ENCODE results near the gene ABCA6.
A peak's percentile ranks its signal among the peaks of the same experiment; 100 is the strongest.
"Not testable (repeated sequence)": the region's sequence is repeated elsewhere in the genome, so short reads cannot be mapped to it uniquely, and the experiment has no call there.

ABCA6 gene

DNA sequence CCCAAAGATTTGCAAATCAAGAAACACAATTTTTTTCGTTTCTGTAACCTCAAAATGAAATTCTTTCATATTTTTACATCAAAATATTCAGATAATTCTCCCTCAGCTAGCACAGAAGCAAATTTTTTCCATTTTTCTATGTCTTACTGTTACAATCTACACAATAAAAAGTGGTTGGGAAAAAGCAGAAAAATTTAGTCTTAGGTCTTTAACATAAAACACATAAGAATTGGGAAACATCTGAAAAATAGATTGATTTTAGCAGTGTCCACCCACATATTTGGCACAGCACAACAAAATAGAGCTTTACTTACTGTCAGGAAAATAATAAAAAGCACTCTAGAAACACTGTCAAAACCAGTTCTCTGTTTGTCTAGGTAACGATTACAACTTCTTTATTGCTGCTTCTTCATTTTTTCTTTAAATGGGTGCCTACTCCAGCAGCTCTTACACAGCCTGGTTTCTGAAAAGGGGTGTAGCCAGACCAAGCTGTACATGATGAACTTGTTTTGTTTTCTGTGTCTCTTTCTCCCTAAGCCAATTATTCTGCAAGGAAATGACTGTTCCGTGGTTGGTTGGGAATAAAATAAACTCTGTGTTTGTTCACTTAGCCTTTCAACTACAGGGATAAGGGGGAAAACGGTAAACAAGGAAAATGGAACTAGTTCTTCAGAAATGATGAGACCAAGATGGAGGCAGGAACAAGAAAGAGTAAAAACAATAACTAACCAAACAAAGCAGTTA, at the start of gene ABCA6:
Gene ABCA6, minus strand, starts transcription at position 465 of the 744 bp plus-strand sequence. CDS start 1,192 bp downstream, outside the sequence.
- DNase-seq (ENCODE audit: low read depth): peak; percentile 52

GRCh38 chr17:69188796-69189195, 47.1 kb upstream of the ABCA6 start:
- no peak for DNase-seq (ENCODE audit: low read depth)

DNA sequence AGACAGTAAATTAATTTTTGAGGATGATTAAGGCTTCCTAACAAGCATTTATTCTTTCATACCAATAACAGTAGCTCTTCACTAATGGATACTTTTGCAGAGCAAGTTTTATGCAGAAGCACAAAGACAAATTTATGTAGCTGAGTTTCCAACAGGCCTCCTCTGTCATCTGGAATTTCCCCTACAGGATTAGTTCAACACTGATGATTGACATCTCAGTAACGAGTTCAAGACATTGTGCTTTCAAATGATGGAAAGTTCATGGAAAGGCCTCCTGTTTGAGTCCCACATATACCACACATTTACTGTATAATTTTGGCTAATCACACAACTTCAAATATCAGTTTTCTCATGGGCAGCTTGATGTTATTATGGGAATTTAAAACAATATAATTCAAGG, 46.4 kb upstream of the ABCA6 start:
- DNase-seq (ENCODE audit: low read depth): no peak

GRCh38 chr17:69187294-69187693, 45.6 kb upstream of the ABCA6 start:
- DNase-seq (ENCODE audit: low read depth): no peak

- DNase-seq (ENCODE audit: low read depth): peak; percentile 50
These were observed 37.7 kb upstream of the ABCA6 start for GRCh38 chr17:69179227-69179952.

DNA sequence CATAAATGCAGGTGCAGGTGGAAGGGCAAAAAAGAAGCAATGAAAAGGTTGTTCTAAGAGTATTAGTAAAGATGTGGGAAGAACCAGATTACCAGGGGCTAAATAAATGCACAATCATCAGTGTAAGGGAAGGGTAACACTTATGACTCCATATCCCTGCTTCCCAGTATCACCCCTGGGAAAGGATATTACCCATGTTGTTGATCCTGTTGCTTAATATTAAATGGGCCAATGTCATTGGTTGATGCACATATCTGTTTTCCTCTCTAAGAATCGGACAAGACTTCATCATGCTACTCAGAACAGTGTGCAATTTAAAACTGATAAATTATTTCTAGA, 34.7 kb upstream of the ABCA6 start:
- no peak for DNase-seq (ENCODE audit: low read depth)

GRCh38 chr17:69175625-69176456, 34.1 kb upstream of the ABCA6 start:
- peak; percentile 97 for DNase-seq (ENCODE audit: low read depth)

- no peak for DNase-seq (ENCODE audit: low read depth)
These were observed 33.5 kb upstream of the ABCA6 start for GRCh38 chr17:69175262-69175624.

DNA sequence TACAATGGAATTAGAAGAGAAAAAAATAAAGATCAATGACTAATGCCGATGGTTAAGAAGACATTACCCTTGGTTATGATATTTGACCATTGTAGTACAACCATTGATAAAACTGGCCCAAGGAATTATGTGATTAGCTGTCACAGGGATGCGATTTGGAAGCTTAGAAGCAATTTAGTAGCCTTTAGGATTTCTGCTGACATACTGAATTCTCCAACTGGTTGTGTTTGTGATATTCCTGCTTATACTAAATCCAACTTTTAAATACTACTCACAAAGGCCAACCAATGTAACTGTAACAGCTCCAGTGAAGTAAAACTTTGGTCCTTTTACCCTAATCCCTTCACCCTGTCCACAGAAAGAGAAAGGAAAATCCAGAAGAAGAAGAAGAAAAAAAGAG, 31.4 kb upstream of the ABCA6 start:
- no peak for DNase-seq (ENCODE audit: low read depth)

- no peak for DNase-seq (ENCODE audit: low read depth)
These were observed 28.7 kb upstream of the ABCA6 start for GRCh38 chr17:69170377-69170776.

DNA sequence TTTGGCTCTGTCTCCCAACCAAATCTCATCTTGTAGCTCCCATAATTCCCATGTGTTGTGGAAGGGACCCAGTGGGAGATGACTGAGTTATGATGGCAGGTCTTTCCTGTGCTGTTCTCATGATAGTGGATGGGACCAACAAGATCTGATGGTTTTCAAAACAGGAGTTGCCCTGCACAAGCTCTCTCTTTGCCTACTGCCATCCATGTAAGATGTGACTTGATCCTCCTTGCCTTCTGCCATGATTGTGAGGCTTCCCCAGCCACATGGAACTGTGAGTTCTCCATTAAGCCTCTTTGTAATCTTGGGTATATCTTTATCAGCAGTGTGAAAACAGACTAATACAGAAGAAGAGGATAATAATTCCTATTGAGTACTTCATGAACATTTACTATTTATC, 26.9 kb upstream of the ABCA6 start:
- DNase-seq (ENCODE audit: low read depth): not testable (repeated sequence)

GRCh38 chr17:69166957-69167356, 25.3 kb upstream of the ABCA6 start:
- no peak for DNase-seq (ENCODE audit: low read depth)

DNA sequence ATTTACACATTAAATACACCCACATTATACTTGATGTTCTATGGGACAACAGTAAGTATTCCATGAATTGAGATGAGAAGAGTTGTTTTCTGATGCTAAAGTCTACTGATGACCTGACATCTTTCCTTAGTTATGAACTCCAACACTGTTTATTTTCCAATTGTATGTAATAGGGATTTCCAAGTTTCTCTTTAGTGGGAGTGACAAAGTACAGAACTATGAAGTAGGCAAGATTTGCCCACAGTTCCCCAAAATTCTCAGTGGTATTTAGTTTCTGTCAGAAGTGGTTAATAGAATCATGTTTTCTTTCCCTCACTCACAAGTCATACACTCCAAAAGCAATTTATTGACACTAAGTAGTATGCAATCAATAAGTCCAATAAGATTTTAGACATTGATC, 22.5 kb upstream of the ABCA6 start:
- no peak for DNase-seq (ENCODE audit: low read depth)

DNA sequence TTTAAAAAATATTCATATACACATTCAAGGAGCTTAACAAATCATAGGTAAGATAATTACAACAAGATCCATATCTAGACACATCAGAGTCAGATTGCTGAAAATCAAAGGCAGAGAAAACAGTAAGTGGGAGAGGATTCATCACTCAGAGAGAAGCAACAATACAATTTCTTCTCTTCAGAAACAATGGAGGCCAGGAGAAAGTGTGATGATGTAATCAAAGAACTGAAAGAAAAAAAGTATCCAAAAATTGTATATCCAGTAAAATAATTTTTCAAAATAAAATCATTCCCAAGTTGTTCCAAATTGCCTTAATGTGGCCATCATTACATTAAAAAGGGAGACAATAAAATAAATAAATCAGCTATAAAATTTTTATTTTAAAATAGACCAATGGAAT, 17.7 kb upstream of the ABCA6 start:
- DNase-seq (ENCODE audit: low read depth): no peak

DNA sequence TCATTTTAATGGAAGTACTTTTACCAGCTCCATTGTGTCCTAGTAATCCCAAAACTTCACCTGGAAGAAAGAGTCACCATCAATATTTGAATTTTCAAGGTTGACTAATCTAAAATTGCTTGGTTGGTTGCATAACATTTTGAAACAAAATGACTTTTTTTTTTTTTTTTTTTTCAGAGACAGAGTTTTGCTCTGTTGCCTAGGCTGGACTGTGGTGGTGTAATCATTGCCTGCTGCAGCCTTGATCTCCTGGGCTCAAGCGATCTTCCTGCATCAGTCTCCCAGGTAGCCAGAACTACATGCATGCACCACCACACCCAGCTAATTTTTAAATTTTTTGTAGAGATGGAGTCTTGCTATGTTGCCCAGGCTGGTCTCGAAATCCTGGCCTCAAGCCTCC, 12.6 kb upstream of the ABCA6 start:
- DNase-seq (ENCODE audit: low read depth): no peak

DNA sequence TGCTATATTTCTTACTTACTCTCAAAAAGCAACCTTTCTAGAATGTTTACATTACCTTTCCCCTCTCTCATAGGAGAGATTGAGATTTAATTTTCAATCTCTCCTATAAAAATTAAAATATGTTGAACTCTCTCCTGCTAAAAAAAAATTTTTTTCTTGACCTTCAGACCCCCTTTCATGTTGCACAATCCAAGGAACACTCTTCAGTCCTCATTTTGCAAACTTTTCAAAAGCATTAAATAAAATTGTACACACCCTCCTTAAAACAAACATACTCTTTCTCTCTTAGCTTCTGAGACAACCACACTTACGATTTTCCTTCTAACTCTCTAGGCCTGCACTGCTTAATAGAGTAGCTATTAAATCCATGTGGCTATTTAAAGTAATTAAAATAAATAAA, 8.6 kb upstream of the ABCA6 start:
- no peak for DNase-seq (ENCODE audit: low read depth)

GRCh38 chr17:69147460-69147859, 5.8 kb upstream of the ABCA6 start:
- DNase-seq (ENCODE audit: low read depth): no peak

DNA sequence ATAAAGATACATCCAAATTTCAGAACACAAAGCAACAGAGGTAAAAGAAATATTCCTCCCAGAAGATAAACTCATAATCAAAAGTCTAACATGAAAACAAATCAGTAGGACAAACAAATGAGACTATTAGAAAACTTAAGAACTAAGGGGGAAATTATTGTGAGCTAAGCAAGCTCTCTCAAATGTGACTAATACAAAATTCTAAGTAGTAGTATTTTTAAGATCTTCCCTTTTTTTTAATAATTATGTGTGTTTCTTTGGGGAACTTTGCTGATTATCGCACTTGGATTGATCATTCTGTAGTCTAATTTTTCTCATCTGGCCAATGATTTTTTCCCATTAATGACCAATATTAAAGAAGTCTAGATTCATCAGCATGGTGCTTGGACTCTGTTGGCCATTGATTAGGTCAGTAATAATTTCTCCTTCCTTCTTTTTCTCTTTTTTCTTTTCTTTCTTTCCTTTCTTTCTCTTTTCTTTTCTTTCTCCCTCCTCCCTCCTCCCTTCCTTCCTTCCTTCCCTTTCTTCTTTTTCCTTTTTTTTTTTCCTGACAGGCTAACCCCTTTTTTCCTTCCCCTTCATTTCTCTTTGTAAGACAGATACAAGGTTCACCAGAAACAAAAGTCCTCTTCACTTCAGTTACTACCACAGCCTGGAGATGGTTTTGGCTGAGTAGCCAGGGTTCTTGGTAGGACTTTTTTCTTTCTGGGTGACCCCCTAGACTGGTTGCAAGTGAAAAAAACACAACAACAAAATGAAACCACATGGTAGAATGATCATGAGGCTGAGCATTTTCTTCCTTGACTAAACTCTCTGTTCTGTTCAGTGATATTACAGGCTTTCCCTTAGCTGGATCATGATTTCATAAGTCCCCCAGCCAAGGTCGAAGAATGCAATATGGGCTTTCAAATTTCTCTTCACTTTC, 2.9 kb upstream of the ABCA6 start:
- no peak for DNase-seq (ENCODE audit: low read depth)

DNA sequence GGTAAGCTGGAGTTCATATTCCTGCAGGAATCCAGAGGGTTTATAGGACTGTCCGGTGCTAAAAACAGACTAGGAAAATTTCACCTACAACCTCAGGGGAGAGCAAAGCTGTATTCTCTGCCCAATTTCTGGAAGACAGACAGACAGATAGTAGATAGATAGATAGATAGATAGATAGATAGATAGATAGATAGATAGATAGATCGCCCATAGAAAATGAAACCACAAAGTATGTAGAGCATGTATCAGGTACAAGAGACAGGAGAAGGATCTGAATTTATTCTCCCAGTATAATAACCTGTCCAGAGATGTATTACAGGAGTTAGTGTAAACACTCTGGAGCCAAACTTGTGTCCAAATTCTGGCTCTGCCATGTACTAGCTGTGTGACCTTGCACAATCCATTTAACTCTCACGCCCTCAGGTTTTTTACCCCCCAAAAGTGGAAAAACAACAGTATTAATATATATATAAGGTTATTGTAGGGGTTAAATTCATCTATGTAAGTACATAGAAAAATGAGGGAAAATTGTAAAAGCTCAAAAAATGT, 2.1 kb upstream of the ABCA6 start:
- no peak for DNase-seq (ENCODE audit: low read depth)

DNA sequence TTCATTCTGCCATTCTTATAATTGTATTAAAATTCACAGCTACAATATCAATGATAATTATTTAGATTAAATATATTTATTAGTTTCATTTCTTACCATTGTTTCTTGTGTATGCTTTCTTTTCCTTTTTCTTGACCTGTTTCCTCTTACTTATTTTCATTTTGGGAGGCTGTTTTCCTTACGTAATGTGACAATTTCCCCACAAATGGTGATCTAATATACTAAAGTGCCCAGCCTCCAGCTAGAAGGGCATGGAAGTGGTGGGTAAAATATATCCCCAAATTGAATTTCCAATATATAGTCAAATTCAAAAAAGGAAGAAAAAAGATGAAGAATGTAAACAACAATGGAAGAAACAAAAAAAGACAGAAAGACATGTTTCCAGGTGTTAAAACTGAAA, 1.5 kb upstream of the ABCA6 start:
- DNase-seq (ENCODE audit: low read depth): no peak

DNA sequence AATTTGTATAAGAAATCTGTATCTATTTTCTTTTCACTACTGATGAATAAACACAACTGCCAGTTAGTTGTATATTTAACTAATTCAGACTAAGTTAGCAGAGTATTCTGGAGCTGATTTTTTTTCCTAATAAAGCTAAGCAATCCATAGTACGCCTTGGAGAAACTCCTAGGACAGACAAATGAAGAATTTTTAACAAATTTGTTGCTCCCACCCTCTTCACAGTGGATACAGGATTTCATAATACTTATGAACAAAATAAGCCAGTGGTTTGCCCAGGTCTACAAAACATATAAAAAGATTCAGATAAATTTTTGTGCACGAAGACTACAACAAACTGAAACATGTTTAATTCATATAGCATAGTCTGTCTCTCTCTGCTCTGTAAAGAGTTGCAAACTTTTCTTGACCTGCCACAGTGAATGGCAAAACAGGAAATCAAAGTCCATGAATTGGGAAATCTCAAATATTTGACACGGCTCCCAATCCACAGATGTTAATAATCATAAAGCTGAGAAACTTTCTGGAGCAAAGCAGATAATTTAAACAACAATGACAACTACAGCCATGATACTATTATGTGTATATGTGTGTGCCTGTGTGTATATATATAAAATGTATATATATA, 594 bp upstream of the ABCA6 start:
- DNase-seq (ENCODE audit: low read depth): peak; percentile 23
